Chondrocyte (in vitro differentiated cells): ENCODE data around the gene SPATA18. TPM values are rescaled to one million over a fixed set of nuclear protein-coding genes. Genes with fewer than 3 reads are reported as not detected.

Experiments used
- DNase-seq: peaks from one replicate; pipeline ENCODE4 v3.0.0; 2021; ENCODE audit warnings: mixed read lengths, low spot score
- H3K27ac Mint-ChIP-seq: one replicate; pipeline ENCODE4 v1.8.0; 2021; ENCODE audit warnings: mild to moderate bottlenecking, moderate library complexity, mixed read lengths; ENCODE audit not compliant: unreplicated experiment
- H3K27me3 Mint-ChIP-seq: 2 replicates; pipeline ENCODE4 v1.8.0; 2021; ENCODE audit warnings: low read depth, mixed read lengths
- H3K36me3 Mint-ChIP-seq: 2 replicates; pipeline ENCODE4 v1.8.0; 2021; ENCODE audit warnings: low read depth, mixed read lengths
- H3K4me1 Mint-ChIP-seq: 2 replicates; pipeline ENCODE4 v1.8.0; 2021; ENCODE audit warnings: low read depth, mild to moderate bottlenecking, mixed read lengths
- H3K4me3 Mint-ChIP-seq: one replicate; pipeline ENCODE4 v1.8.0; 2021; ENCODE audit warnings: mild to moderate bottlenecking, moderate library complexity, mixed read lengths; ENCODE audit not compliant: unreplicated experiment
- H3K9me3 Mint-ChIP-seq: 2 replicates; pipeline ENCODE4 v1.8.0; 2021; ENCODE audit warnings: low read depth, mixed read lengths
- long read RNA-seq: library from polyadenylated mRNA; stranded (forward); transcript quantifications from one replicate; pipeline ENCODE4 v2.0.0, GENCODE V29; 2021
- total RNA-seq: library from RNA; stranded (reverse); gene quantifications from 3 replicates; pipeline ENCODE4 v1.2.1, GENCODE V29; 2021
- TF ChIP-seq, protein P1 (sequence below): fragments of 200-600 bp; sonication (generic); IDR thresholded peaks from 2 replicates; pipeline ENCODE4 v1.5.0; 2021; ENCODE audit warnings: antibody characterized with exemption, mild to moderate bottlenecking, moderate library complexity

Gene SPATA18, protein sequence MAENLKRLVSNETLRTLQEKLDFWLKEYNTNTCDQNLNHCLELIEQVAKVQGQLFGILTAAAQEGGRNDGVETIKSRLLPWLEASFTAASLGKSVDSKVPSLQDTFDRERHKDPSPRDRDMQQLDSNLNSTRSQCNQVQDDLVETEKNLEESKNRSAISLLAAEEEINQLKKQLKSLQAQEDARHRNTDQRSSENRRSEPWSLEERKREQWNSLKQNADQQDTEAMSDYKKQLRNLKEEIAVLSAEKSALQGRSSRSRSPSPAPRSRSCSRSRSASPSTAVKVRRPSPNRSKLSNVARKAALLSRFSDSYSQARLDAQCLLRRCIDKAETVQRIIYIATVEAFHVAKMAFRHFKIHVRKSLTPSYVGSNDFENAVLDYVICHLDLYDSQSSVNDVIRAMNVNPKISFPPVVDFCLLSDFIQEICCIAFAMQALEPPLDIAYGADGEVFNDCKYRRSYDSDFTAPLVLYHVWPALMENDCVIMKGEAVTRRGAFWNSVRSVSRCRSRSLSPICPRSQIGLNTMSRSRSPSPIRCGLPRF
- total RNA-seq = 17.9 to 18.7 TPM (median 18.6 TPM) in 3 replicates
- long read RNA-seq, full-length matches to known transcripts = 19 of 39 reads
- long read RNA-seq, partial matches to known transcripts = 1 of 39 reads
- long read RNA-seq, other reads (novel, unspliced or antisense) = 19 of 39 reads

DNA sequence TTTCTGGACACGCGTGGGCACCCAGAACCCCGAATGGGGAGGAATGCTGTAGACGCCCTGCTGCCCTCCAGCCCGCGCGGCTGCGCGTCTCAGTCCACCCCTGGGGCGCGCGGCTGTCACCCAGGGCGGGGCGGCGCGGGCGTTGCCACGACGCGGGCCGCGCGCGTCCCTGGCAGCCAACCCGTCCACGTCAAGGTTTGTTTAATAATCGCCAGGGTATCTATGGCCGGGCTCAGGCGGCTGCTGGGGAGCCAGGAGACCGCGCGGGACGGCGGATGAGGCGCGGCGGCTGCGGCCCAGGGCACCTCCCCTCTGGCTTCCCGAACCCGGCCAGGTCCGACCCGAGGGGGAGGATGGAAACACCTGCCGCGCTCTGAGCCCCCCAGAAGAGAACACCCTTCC lies at the start of gene SPATA18:
Gene SPATA18, plus strand, starts transcription at position 92 of the 402 bp plus-strand sequence. CDS start 401 bp downstream, outside the sequence.
- Mint-ChIP-seq H3K4me1 (peaks cover 24% of the 10 kb centered on the region), H3K27ac (peak within 1 kb of the TSS; percentile 92), H3K27me3 (peaks cover 7% of the 10 kb centered on the region), H3K36me3 (peaks cover 4% of the 10 kb centered on the region), H3K4me3 (peak within 1 kb of the TSS; percentile 86), H3K9me3 (no peaks in the 10 kb centered on the region)
- no peak for DNase-seq
- TF ChIP-seq, protein P1, sequence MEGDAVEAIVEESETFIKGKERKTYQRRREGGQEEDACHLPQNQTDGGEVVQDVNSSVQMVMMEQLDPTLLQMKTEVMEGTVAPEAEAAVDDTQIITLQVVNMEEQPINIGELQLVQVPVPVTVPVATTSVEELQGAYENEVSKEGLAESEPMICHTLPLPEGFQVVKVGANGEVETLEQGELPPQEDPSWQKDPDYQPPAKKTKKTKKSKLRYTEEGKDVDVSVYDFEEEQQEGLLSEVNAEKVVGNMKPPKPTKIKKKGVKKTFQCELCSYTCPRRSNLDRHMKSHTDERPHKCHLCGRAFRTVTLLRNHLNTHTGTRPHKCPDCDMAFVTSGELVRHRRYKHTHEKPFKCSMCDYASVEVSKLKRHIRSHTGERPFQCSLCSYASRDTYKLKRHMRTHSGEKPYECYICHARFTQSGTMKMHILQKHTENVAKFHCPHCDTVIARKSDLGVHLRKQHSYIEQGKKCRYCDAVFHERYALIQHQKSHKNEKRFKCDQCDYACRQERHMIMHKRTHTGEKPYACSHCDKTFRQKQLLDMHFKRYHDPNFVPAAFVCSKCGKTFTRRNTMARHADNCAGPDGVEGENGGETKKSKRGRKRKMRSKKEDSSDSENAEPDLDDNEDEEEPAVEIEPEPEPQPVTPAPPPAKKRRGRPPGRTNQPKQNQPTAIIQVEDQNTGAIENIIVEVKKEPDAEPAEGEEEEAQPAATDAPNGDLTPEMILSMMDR = no peak

DNA sequence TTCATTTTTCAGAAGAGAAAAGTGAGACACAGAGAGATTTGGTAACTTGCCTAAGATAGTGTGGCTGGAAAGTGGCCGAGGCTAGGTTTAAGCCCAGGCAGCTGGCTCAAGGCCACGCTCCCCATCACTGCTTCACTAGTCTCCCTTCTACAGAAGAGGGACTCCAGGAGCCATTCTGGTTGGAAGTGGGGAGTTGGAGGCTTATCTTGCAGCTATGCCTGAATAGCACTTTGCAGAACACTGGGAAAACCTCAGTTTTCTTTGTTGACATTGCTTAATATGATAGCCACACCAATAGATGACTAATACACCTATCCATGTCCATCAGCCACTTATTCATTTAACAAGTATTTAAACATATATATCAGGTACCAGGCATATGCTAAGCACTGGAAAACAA lies 49.5 kb upstream of the SPATA18 start:
- H3K36me3 Mint-ChIP-seq = peaks cover 9% of the 10 kb centered on the region
- H3K4me1 Mint-ChIP-seq = no peaks in the 10 kb centered on the region
- DNase-seq = no peak
- TF ChIP-seq, protein P1 = no peak
- no peak overlapping the region for H3K4me3 Mint-ChIP-seq
- H3K27me3 Mint-ChIP-seq = no peaks in the 10 kb centered on the region
- H3K9me3 Mint-ChIP-seq = no peaks in the 10 kb centered on the region
- no peak overlapping the region for H3K27ac Mint-ChIP-seq

DNA sequence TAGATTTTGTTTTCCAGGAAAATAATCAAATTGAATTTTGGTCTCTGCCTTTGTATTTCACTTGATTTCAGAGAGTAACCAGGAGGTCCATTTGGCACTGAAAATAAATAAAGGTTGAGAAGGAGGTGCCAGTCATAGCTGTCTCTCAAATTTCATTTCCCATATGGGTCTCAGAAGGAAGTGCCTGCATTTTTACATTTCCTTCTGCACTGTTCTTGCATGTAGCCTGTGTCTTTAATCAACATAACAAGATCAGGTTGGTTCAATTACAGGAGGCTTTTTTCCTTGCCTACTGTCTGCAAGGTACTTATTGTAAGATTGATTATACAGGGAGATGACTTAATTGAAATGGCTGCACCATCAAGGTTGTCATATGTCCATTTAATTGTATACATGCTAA lies 46.7 kb upstream of the SPATA18 start:
- Mint-ChIP-seq H3K4me3 (no peak overlapping the region), H3K36me3 (peaks cover 8% of the 10 kb centered on the region)
- no peak for DNase-seq

DNA sequence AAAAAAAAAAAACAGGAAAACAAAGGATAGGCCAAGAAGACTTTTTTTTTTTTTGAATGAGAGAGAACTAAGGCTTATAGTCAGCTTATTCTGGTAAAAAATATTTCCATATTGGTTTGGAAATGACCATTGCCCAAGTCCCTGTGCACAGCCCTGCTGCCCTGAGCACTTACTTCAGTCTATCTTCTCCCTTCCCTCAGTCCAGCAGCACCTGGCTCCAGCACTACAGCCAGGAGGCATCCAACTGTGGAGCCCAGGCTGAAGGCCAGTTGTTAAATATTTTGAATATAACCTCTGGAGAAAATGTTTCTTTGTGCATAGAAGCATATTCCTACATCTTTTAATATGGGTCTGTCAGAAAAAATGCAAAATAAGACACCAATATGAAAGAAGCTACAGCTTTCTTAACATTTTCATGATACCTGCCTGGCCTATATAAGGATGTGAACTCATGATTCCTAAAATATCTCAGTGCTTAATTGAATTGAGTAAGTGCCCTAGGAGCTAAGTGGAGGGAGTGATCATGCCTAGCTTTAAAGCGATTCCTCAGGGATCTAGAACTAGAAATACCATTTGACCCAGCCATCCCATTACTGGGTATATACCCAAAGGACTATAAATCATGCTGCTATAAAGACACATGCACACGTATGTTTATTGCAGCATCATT lies 45.4 kb upstream of the SPATA18 start:
- Mint-ChIP-seq H3K4me1 (no peaks in the 10 kb centered on the region), H3K4me3 (no peak overlapping the region), H3K27me3 (no peaks in the 10 kb centered on the region), H3K36me3 (peaks cover 11% of the 10 kb centered on the region), H3K9me3 (peaks cover 12% of the 10 kb centered on the region), H3K27ac (no peak overlapping the region)
- no peak for DNase-seq
- TF ChIP-seq, protein P1 = no peak

More for the DNA sequence above, 46.7 kb upstream of the SPATA18 start:
- H3K27me3 Mint-ChIP-seq = no peaks in the 10 kb centered on the region
- TF ChIP-seq, protein P1 = no peak
- H3K27ac Mint-ChIP-seq = no peak overlapping the region
- H3K4me1 Mint-ChIP-seq = no peaks in the 10 kb centered on the region
- H3K9me3 Mint-ChIP-seq = peaks cover 4% of the 10 kb centered on the region

DNA sequence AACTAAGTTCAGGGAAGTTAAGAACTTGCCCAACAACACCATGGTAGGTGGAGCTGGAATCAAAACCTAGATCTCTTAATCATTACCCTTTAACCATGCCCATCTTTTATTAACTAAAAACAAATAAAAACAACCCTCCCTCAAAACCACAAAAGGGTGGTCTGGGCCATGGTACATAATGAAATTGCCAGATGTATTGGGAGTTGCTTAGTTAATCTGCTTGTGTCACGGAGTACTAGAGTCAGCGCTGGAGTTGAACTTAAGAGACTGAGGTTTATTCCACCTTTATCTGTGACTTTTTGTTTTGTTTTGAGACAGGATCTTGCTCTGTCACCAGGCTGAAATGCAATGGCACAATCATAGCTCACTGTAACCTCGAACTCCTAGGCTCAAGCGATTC lies 44.2 kb upstream of the SPATA18 start:
- peaks cover 17% of the 10 kb centered on the region for H3K36me3 Mint-ChIP-seq
- DNase-seq = no peak
- no peaks in the 10 kb centered on the region for H3K4me1 Mint-ChIP-seq
- TF ChIP-seq, protein P1 = no peak
- no peak overlapping the region for H3K4me3 Mint-ChIP-seq
- no peaks in the 10 kb centered on the region for H3K27me3 Mint-ChIP-seq
- H3K9me3 Mint-ChIP-seq = peaks cover 12% of the 10 kb centered on the region
- H3K27ac Mint-ChIP-seq = no peak overlapping the region
